Measurements from ENCODE around the gene EEF2K.
A peak's percentile ranks its signal among the peaks of the same experiment; 100 is the strongest.

The EEF2K gene

DNA sequence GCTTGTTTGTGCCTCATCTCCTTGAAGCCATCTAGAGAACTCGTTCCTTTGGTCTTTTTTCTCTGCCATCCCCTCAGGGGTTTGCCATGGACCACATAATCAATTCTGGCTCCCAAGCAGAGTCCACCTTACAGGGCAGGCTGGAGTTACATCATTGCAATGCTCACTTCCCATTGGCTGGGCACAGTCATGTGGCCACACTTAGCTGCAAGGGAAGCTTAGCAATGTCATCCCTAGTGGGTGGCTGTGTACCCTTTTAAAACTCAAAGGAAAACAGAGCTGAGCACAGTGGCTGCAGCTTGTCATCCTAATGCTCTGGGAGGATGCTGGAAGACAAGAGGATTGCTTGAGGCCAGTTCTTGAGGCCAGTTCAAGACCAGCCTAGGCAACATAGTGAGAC, 49.3 kb downstream of the EEF2K start:
- DNase-seq = no peak

DNA sequence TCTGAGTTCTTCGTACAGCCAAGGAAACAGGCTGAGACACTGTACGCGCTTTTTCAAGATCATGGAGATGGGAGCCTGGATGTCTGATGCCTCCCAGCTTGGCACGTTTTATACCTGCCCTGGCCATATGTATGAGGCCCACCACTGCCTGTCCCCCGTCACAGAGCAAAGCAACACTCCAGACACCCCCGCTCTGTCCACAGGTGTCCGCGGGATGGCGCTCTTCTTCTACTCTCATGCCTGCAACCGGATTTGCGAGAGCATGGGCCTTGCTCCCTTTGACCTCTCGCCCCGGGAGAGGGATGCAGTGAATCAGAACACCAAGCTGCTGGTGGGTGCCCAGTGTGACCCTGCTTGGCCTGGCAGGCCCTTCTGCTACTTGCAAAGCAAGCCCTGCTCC, 51.4 kb downstream of the EEF2K start:
- no peak for DNase-seq

DNA sequence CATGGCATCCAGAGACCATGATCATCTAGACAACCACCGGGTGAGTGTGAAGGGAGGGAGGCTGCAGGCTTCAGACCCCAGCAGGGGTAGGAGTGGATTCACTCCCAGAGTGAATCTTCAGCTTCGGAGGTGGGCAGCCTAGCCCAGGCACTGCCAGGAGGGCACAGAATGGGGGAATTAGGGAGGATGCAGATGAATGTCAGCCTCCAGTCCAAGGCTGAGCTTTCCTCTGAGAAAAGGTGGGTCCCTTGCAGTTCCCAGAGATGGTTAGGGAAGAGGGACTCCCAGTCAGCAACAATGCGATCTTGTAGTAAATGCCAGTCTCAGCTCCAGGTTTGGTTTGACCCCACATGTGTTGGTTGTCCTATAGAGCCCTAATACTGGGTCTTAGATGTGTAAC, 54.4 kb downstream of the EEF2K start:
- no peak for DNase-seq

DNA sequence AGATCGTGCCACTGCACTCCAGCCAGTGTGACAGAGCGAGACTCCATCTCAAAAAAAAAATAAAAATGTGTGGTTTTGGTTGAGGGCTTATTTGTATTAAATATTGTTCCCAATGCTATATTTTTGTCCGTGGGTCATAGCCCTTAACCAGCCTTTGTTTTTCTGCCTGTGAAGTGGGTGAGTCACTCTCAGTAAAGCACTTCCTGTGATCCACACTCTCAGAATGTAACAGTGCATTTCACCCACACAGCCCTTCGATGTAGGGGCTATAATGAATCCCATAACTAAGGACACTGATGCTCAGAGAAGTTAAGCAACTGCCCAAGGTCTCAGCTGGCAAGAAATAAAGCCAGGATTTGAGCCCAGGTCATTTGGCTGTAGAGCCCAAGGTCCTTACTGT, 56.4 kb downstream of the EEF2K start:
- peak; percentile 49 for DNase-seq

DNA sequence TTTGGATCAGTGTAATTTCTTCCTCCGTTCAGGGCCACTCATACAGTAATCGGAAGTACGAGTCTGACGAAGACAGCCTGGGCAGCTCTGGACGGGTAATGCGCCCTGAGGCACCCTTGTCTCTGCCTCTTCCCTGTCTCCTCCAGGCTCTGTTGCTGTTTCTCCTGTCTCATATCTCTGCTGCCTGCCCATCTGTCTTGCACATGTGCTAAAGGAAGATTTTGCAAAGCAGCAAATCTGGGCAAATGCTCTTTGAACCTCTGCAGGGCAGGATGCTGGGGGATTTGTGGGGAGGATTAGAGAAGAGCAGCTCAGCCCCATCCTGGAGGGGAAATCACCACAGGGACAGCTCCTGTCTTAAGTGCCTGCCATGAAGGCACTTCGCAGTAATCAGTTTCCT, 58.7 kb downstream of the EEF2K start:
- DNase-seq = no peak

DNA sequence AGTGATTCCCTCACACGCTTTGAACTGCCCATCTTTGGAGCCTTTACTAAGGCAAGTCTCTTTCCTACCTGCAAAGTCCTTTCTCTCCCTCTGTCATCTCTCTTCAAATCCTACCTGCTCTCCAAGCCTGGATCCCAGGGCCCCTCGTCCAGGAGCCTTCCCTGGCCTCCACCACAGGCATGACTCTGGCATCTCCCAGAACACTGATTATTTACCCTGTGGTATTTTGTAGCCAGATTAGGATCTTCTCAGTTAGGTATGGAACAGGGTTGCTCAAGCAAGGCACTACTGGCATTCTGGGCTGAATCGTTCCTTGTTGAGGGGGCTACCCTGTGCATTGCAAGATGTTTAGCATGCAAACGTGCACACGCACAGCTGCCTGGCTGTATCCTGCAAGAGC, 59.3 kb downstream of the EEF2K start:
- DNase-seq = no peak

DNA sequence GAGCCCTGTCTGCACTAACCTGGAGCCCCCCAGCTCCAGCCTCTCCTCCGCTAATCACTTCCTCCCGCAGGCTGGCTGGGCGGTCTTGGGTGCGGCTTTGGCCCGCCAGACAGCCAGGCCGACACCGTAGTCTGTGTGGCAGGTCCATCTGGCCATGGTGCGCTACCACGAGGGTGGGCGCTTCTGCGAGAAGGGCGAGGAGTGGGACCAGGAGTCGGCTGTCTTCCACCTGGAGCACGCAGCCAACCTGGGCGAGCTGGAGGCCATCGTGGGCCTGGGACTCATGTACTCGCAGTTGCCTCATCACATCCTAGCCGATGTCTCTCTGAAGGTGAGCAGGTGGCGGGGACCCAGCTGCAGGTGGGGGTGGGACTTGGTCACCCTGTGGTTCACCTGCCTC, 60.5 kb downstream of the EEF2K start:
- no peak for DNase-seq

DNA sequence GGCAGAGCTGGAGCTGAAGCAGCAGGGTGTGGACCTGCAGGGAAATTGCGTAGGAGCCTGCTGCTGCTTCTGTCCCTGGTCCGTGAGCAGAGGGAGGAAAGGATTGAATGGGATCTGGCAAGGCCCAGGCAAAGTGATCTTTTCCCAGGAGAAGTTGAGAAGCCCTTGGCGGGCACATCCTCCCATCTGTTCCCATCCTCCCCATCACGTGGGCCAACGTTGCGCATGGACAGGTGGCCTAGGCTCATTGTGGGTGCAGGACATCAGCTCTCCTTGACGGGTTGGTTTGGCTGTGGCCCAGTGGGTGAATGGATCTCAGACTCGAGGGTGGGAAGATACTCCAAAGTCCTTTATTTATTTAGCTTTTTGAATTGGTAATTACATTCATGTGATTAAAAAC, 61.7 kb downstream of the EEF2K start:
- DNase-seq = no peak

DNA sequence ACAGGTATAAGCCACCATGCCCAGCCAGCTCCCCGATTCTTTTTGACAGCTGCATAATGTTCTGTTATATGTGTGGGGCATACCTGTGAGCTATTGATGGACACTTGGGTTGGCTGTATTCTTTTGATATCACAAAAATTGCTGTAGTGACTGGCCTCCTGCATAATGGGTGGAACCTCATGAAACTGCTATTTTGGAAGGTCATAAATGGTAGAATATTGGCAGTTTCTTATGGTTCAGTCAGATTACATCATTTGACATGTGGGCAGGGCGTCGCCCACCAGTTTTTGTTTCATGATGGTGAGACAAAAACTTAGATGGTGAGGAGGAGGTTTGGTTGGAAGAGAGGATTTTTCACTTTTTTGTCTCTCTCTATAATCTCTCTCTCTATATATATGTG, 64.4 kb downstream of the EEF2K start:
- no peak for DNase-seq

DNA sequence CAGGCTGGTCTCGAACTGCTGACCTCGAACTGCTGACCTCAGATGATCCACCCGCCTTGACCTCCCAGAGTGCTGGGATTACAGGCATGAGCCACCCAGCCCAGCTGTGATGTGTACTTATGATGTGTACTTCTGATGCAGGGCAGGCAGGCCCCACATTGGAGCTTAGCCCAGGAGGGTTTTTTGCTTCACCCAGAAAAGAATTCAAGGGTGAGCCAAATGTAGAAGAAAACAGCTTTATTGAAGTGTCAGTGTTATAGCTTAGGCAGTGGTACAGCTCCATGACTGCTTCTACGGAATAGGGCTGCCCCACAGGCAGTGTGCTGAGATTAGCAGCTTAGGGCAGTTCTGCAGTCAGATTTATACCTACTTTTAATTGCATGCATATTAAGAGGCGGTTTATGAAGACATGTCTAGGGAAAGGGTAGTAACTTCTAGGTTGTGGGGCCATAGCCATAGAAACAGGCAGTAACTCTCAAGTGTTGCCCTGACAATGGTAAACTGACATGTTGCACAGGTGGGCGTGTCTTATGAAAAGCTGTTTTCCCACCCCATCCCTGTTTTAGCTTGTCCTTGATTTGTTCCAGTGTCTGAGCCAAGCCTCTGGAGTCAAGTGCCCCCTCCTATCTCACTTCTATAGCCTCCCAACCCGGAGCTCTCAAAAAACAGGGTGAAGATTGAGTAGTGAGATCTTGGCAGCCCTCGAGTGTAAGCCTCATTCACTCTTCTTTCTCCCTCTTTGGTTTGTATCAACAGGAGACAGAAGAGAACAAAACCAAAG, 67.0 kb downstream of the EEF2K start:
- DNase-seq = no peak

DNA sequence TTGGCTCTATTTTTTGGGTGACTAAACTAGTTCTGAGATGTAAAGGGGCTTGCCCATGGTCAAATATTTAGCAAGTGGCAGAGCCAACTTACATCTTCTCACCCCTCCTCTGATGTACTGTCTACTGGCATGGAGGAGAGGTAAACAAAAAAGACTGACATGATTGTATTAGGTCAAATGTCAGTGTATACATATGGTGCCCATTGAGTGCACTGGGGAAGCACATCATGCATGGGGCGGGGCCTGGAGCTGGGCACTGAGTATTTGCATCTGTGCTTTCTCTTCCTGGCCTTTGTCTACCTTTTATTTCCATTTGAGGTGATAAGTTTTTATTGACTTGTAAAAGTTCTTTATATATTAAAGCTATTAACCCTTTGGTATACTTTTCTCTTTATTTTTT, 68.8 kb downstream of the EEF2K start:
- DNase-seq = no peak

DNA sequence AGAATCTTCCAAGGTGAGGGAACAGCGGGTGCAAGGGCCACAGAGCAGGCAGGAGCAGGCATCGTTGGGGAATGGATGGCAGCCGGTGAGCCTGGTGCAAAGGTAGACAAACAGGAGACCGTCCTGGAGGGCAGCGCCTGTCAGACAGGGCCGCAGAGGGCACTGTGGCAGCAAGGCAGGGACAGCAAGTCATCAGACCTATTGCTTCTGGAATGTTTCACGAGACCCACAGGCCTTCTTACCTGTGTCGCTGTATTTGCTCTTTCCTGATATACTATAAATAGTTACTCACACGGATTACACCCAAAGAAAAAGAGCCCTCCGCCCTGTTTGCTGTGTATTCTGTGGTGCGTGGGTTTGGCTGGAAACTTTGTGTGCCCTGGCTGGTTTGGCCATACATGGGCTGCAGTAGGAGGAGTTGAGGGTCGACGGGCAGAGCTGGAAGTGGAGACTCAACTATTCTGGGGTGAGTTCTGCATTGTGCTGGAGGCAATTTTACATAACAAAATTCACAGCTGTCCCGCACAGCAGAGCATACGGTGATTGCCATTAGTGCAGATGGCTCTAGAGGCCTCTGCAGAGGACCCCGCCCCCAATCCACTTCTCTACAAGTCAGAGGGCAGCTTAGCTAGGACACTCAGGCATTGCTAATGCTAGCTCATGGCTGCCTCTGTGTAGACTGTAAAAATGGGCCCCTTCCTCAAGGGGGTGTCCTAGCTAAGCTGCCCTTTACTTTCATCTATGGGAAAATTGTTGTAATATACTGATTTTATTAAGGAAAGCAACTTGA, 72.6 kb downstream of the EEF2K start:
- no peak for DNase-seq

DNA sequence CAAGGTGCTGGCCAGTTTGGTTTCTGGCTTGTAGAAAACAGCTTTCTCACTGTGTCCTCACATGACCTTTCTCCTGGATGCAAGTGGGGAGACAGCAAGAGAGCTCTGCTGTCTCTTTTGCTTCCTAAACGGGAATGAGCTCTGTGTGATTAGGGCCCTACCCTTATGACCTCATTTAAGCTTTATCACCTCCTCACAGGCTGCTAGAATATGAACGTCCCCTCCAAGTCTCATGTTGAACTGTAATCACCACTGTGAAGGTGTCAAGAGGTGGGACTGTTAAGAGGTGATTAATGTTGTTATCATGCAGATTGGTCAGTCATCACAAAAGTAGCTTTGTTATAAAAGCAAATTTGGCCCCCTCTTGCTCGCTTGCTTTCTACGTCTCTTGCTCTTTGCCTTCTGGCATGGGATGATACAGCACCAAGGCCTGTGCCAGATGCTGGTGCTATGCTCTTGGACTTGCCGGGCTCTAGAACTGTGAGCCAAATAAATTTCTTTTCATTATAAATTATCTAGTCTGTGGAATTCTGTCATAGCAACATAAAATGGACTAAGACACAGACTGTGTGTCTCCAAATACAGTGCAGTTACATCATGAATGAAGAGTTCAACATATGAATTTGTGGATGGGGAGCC, 76.3 kb downstream of the EEF2K start:
- no peak for DNase-seq

DNA sequence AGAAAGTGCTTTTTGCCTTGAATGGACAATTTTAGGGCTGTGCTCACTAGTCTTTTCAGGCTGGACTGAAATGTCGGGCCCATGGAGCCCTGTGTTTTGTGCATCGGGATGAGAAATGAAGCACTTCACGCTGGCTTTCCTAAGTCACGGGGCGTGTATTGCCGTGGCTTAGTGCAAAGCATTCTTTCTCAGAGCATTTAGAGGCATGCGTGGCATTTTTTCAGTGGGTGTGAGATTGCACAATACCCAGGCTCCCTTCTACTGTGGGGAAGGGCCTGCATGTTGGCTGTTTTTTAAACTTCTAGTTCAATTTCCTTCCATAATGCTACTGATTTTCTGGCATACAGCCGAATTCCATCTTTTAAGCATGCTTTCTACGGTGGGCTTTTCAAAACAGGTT, 78.6 kb downstream of the EEF2K start:
- DNase-seq = peak; percentile 21

DNA sequence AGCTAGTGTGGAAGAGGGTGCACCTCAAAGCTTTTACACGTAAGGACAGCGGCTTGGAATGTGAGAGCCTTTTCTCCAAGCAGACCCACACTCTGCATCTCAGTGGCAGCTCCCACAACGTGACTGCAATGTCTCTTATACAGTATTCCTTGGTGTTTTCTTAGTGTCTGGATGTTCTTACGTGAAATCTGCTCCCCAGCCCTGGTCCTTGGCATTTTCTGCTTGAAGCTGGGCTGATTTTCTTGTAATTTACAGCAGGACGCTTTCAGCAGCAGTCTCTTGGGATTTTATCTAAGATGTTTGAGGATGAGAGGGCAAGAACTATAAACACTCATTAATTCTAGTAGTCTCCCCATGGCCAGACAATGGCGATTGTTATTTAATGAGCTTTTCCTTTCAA, 79.0 kb downstream of the EEF2K start:
- no peak for DNase-seq

DNA sequence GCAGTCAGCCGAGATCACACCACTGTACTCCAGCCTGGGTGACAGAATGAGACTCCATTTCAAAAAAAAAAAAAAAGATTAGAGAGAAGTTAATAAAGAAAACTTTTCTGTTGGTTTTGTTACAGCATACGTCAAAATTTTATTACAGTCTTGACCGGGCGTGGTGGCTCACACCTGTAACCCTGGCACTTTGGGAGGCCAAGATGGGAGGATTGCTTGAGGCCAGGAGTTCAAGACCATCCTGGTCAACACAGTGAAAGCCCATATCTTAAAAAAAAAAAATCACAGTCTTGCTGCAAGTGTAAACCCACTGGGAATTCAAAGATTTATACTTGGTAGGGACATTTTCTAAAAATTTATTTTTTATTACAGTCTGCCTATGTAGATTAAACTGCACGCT, 84.9 kb downstream of the EEF2K start:
- no peak for DNase-seq

DNA sequence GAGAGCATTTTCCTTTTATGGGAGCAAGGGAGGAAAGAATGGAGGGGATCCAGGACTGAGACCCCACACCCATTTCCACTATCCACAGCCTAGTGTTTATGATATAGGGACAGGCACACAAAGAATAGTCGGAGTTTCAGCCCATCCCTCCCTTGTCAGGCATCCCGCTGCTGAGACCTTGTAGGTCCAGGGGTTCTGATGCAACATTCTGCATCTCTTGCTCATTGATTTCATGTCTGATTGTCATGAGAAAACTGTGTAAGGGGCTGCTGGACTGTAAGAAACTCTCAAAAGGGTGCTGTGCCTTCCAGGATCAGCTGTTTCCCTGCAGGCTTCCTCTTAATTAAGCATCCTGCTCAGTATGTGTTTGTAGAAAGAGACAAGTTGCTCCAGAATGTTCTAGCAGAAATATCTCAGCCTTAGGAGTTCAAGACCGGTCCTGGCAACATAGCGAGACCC, 85.8 kb downstream of the EEF2K start:
- DNase-seq = peak; percentile 70

DNA sequence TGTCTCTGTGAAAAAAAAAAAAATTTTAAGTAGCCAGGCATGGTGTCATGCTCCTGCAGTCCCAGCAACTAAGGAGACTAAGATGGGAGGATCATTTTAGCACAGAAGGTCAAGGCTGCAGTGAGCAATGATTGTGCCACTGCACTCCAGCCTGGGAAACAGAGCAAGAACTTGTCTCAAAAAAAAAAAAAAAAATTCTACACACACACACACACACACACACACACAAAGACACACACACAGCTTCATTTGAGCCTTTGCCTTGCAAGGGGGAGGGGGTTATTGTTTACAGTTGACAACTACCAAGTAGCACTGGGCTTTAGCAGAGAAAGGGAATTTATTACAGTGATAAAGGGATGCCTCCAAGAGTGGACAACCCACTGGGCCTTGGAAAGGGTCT, 86.2 kb downstream of the EEF2K start:
- DNase-seq = no peak

DNA sequence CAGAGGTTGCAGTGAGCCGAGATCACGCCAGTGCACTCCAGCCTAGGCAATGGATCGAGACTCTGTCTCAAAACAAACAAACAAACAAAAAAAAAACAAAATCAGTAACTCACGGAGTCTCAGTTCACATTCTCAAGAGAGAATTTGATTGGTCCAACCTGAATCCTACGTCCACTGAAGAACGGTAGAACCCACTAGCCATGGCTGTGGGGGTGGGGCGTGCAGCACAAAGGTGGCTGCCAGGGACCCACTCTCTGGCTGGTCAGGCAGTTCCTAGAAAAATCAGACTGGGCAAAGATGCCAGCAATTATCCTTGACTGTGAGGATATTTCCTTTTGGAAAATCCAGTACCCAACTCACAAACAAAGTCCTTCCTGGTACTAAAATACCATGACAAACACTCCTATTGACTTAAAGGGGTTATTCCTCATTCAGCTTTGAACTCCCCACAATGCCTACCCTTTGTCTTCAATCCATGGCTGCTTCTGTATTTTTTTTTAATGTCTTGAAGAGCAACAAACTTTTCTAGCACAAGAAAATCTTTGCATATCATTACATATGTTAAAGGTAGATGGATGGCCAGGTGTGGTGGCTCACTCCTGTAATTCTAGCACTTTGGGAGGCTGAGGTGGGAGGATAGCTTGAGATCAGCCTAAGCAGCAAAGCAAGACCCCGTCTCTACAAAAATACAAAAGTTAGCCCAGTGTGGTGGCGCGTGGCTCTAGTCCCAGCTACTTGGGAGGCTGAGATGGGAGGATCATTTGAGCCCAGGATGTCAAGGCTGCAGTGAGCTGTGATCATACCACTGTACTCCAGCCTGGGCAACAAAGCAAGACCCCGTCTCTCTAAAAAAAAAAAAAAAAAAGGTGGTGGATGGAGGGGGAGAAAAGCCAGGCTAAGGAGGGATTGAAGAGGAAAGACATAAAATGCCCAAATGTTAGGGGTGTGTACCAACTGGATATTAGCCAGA, 87.3 kb downstream of the EEF2K start:
- DNase-seq = no peak

DNA sequence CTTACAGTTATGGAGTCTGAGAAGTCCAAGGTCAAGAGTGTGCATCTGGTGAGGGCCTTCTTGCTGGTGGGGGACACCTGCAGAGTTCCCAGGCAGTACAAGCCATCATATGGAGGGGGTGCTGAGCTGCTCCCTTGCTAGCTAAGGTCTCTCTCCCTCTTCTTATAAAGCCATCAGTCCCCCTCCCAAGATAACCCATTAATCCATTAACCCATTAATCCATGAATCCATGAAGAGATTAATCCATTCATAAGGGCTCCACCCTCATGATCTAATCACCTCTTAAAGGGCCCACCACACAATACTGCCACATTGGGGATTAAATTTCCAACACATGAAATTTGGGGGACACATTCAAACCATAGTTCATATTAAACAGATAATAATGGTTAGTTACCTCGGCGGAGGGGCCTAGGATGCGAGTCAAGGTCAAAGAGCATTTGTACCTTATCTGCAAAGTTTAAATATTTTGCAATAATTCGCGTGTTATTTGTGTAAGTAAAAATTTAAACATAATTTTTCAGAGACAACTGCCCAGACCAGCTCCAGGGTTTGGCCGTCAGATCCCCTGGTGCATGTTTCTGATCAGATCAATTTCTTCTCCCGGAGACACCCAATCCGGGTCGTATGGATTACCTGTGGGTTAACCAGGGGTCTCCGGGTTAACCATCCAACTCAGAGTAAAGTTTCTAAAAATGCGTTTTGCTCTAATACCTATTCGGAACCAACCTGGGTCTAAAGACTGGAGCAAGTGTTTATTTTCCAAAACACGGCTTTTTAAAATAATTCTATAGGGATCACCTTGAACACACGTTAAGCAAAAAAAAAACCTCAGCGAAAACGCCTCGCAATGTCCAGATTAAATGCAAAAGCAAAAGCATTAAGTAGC, 90.4 kb downstream of the EEF2K start:
- no peak for DNase-seq

DNA sequence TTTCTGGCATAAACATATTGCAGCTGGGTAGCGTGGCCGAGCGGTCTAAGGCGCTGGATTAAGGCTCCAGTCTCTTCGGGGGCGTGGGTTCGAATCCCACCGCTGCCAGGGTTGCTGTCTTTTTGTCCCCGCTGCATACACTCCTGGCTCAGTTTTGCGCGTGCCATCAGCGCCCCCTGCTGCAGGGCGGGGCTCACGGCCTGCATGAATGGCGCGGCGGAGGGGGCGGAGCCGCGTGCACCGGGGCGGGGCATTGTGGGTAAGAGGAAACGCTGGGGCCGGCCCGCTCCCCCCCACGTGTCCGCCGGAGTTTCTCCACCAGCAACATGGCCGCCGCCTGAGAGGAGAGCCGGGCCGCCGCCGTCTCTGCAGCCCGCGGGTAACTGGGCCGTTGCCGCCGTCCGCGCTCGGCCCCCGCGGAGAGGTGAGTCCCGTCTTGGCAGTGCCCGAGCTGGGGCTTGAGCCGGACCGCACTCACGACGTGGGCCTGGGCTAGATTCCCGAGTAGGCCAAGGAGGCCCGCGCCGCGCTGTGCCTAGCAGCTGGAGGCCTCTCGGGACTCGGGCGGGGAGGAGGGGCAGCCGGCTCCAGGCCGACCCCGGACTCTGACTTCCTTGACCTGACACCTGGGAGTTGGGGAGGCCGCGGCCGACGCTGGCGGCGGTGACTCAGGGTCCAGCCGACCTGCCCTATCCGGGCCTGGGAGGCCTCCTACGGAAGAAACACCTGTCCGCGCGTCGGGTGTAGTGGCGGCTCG, 91.2 kb downstream of the EEF2K start, which contains the start of gene POLR3E:
POLR3E (plus strand) TSS at position 296 of the 757 bp plus-strand sequence. CDS start 5,560 bp downstream, outside the sequence.
- DNase-seq = peak; percentile 97

Measured in fibroblast of skin of right biceps (primary cell).